Neural progenitor cell (in vitro differentiated cells): ENCODE measurements around the gene CDKN2C. TPM values are rescaled to one million over a fixed set of nuclear protein-coding genes. Genes with fewer than 3 reads are reported as not detected.

Experiments
- DNase-seq: peaks from one replicate; pipeline ENCODE4 v3.0.0-alpha.2; 2016; ENCODE audit warnings: low spot score
- H2AFZ ChIP-seq: fragments of 200-600 bp; sonication (generic); replicated peaks from 2 replicates; pipeline ENCODE4 v1.6.1; 2016; ENCODE audit warnings: antibody characterized with exemption
- H3F3A ChIP-seq: fragments of 200-600 bp; sonication (generic); 2 replicates; pipeline ENCODE4 v1.6.1; 2016; ENCODE audit warnings: antibody characterized with exemption, low read depth
- H3K27ac ChIP-seq: fragments of 200-600 bp; sonication (generic); 2 replicates; pipeline ENCODE4 v1.5.1; 2016; ENCODE audit warnings: mild to moderate bottlenecking
- H3K27me3 ChIP-seq: fragments of 200-600 bp; sonication (generic); 2 replicates; pipeline ENCODE4 v1.6.1; 2016; ENCODE audit warnings: mild to moderate bottlenecking, moderate library complexity
- H3K36me3 ChIP-seq: fragments of 200-600 bp; sonication (generic); 2 replicates; pipeline ENCODE4 v1.5.1; 2016
- H3K4me1 ChIP-seq: fragments of 200-600 bp; sonication (generic); 2 replicates; pipeline ENCODE4 v1.6.1; 2016; ENCODE audit warnings: mixed run types
- H3K4me2 ChIP-seq: fragments of 200-600 bp; sonication (generic); 2 replicates; pipeline ENCODE4 v1.6.1; 2016
- H3K4me3 ChIP-seq: fragments of 200-600 bp; sonication (generic); 2 replicates; pipeline ENCODE4 v1.5.1; 2016
- H3K79me2 ChIP-seq: fragments of 200-600 bp; sonication (generic); 2 replicates; pipeline ENCODE4 v1.6.1; 2016; ENCODE audit warnings: low read depth
- H3K9ac ChIP-seq: fragments of 200-600 bp; sonication (generic); 2 replicates; pipeline ENCODE4 v1.6.1; 2016
- H3K9me3 ChIP-seq: fragments of 200-600 bp; sonication (generic); 2 replicates; pipeline ENCODE4 v1.5.1; 2016; ENCODE audit warnings: low read depth
- H4K20me1 ChIP-seq: fragments of 200-600 bp; sonication (generic); 2 replicates; pipeline ENCODE4 v1.6.1; 2016; ENCODE audit warnings: low read depth
- H3K27ac Mint-ChIP-seq: 3 replicates; pipeline ENCODE4 v1.8.0; 2021; ENCODE audit warnings: mixed read lengths
- H3K27me3 Mint-ChIP-seq: 2 replicates; pipeline ENCODE4 v1.8.0; 2022; ENCODE audit warnings: low read depth, mild to moderate bottlenecking, inconsistent platforms, moderate library complexity, mixed read lengths; ENCODE audit not compliant: insufficient read depth
- H3K36me3 Mint-ChIP-seq: 3 replicates; pipeline ENCODE4 v1.8.0; 2021; ENCODE audit warnings: mixed read lengths
- H3K4me1 Mint-ChIP-seq: 3 replicates; pipeline ENCODE4 v1.8.0; 2021; ENCODE audit warnings: mixed read lengths
- H3K4me3 Mint-ChIP-seq: 3 replicates; pipeline ENCODE4 v1.8.0; 2021; ENCODE audit warnings: mild to moderate bottlenecking, moderate library complexity, mixed read lengths
- H3K9me3 Mint-ChIP-seq: 3 replicates; pipeline ENCODE4 v1.8.0; 2020; ENCODE audit warnings: mixed read lengths
- CTCF ChIP-seq: fragments of 200-600 bp; sonication (generic); IDR thresholded peaks from 2 replicates; pipeline ENCODE4 v1.5.1; 2017; ENCODE audit warnings: antibody characterized with exemption, mild to moderate bottlenecking
- EZH2 ChIP-seq: fragments of 200-600 bp; sonication (generic); IDR thresholded peaks from 2 replicates; pipeline ENCODE4 v1.6.1; 2017; ENCODE audit warnings: antibody characterized with exemption, mild to moderate bottlenecking, moderate library complexity
- EZH2phosphoT487 ChIP-seq: fragments of 200-600 bp; sonication (generic); IDR thresholded peaks from 2 replicates; pipeline ENCODE4 v1.6.1; 2017; ENCODE audit warnings: antibody characterized with exemption
- total RNA-seq: library from RNA; depleted of rRNA; stranded (reverse); fragments of >200 nt; gene quantifications from 2 replicates; pipeline ENCODE4 v1.2.3, GENCODE V29; 2015; ENCODE audit warnings: low replicate concordance

CDKN2C gene
- total RNA-seq, 1 donor from 2014 or later = 0.11 TPM

GRCh38 chr1:50966991-50967390 is 3.1 kb upstream of the CDKN2C start:
- peaks cover 46% of the 10 kb centered on the region for H3K27me3 Mint-ChIP-seq
- Histone ChIP-seq H3K4me1 (no peaks in the 10 kb centered on the region), H4K20me1 (peaks cover 34% of the 10 kb centered on the region), H3K27me3 (peaks cover 88% of the 10 kb centered on the region), H3F3A (peaks cover 46% of the 10 kb centered on the region), H3K4me2 (no peak overlapping the region), H3K36me3 (no peaks in the 10 kb centered on the region), H3K27ac (no peak overlapping the region), H2AFZ (no peak overlapping the region), H3K4me3 (no peak overlapping the region), H3K9me3 (no peaks in the 10 kb centered on the region), H3K9ac (no peak overlapping the region), H3K79me2 (no peaks in the 10 kb centered on the region)
- peaks cover 12% of the 10 kb centered on the region for H3K4me1 Mint-ChIP-seq
- no peaks in the 10 kb centered on the region for H3K9me3 Mint-ChIP-seq
- H3K4me3 Mint-ChIP-seq = no peak overlapping the region
- H3K36me3 Mint-ChIP-seq = no peaks in the 10 kb centered on the region
- DNase-seq = no peak
- no peak for TF ChIP-seq EZH2phosphoT487
- TF ChIP-seq CTCF = no peak
- no peak for TF ChIP-seq EZH2
- H3K27ac Mint-ChIP-seq = no peak overlapping the region

- TF ChIP-seq EZH2 (no peak), CTCF (no peak), EZH2phosphoT487 (no peak)
- Histone ChIP-seq H3K4me3 (peak overlapping the region; percentile 59), H3K79me2 (no peaks in the 10 kb centered on the region), H3K9me3 (no peaks in the 10 kb centered on the region), H3K27me3 (peaks cover 94% of the 10 kb centered on the region), H3K27ac (no peak overlapping the region), H3F3A (peaks cover 46% of the 10 kb centered on the region), H2AFZ (no peak overlapping the region), H3K4me2 (peak overlapping the region; percentile 89), H3K4me1 (no peaks in the 10 kb centered on the region), H3K36me3 (no peaks in the 10 kb centered on the region), H4K20me1 (peaks cover 39% of the 10 kb centered on the region), H3K9ac (no peak overlapping the region)
- Mint-ChIP-seq H3K4me3 (peak overlapping the region; percentile 91), H3K9me3 (no peaks in the 10 kb centered on the region), H3K4me1 (peaks cover 12% of the 10 kb centered on the region), H3K27ac (no peak overlapping the region), H3K27me3 (peaks cover 48% of the 10 kb centered on the region), H3K36me3 (no peaks in the 10 kb centered on the region)
- DNase-seq = no peak
These were observed 2.5 kb upstream of the CDKN2C start for GRCh38 chr1:50967416-50968157.

GRCh38 chr1:50968158-50968820 is 1.8 kb upstream of the CDKN2C start:
- Mint-ChIP-seq H3K36me3 (no peaks in the 10 kb centered on the region), H3K27me3 (peaks cover 54% of the 10 kb centered on the region), H3K9me3 (no peaks in the 10 kb centered on the region), H3K4me1 (peaks cover 12% of the 10 kb centered on the region), H3K27ac (peak overlapping the region; percentile 74), H3K4me3 (peak overlapping the region; percentile 91)
- Histone ChIP-seq H3K27ac (no peak overlapping the region), H3K27me3 (peaks cover 95% of the 10 kb centered on the region), H3K36me3 (no peaks in the 10 kb centered on the region), H2AFZ (peak overlapping the region; percentile 97), H3K4me3 (peak overlapping the region; percentile 59), H3K4me1 (no peaks in the 10 kb centered on the region), H3K9me3 (no peaks in the 10 kb centered on the region), H3K4me2 (peak overlapping the region; percentile 89), H3K79me2 (no peaks in the 10 kb centered on the region), H3F3A (peaks cover 47% of the 10 kb centered on the region), H3K9ac (no peak overlapping the region), H4K20me1 (peaks cover 45% of the 10 kb centered on the region)
- DNase-seq = peak; percentile 95
- no peak for TF ChIP-seq EZH2phosphoT487
- peak; percentile 50 for TF ChIP-seq EZH2
- peak; percentile 44 for TF ChIP-seq CTCF
